Natural killer cell (primary cell): Measurements from ENCODE around the gene OLFM2. TPM values are rescaled to one million over a fixed set of nuclear protein-coding genes. Genes with fewer than 3 reads are reported as not detected.

Source experiments
- ATAC-seq, 3 donors: fragments of 150-1000 bp in 2 of 3; fragments of 200-7000 bp in 1 of 3; cut with Tn5 transposase; 1 replicate in 1 of 3; 2 replicates in 2 of 3; pipeline ENCODE4 v1.10.0; 2021; ENCODE audit warnings: mild to moderate bottlenecking in 2 of 3, moderate library complexity in 2 of 3
- DNase-seq, 2 donors: peaks; one replicate each; pipeline versions ENCODE4 v3.0.0 to v3.0.0-alpha.2; 2013 to 2021; ENCODE audit warnings: mixed read lengths in 1 of 2
- H3K27ac ChIP-seq: one replicate; pipeline ENCODE4 v1.5.1; 2013; ENCODE audit warnings: mild to moderate bottlenecking, low read length
- H3K27me3 ChIP-seq: one replicate; pipeline ENCODE4 v1.6.1; 2013; ENCODE audit warnings: low read length; ENCODE audit not compliant: control insufficient read depth, insufficient read depth
- H3K36me3 ChIP-seq: one replicate; pipeline ENCODE4 v1.6.1; 2013; ENCODE audit warnings: low read length; ENCODE audit not compliant: control insufficient read depth, insufficient read depth
- H3K4me1 ChIP-seq: one replicate; pipeline ENCODE4 v1.6.1; 2013; ENCODE audit warnings: low read length; ENCODE audit not compliant: control insufficient read depth, insufficient read depth
- H3K4me3 ChIP-seq: one replicate; pipeline ENCODE4 v1.5.1; 2013; ENCODE audit warnings: low read length
- H3K9me3 ChIP-seq: one replicate; pipeline ENCODE4 v1.6.1; 2013; ENCODE audit warnings: low read length; ENCODE audit not compliant: control insufficient read depth, insufficient read depth
- H3K27ac Mint-ChIP-seq, 2 donors: one replicate each; pipeline ENCODE4 v1.8.0; 2022; ENCODE audit warnings: mild to moderate bottlenecking in 2 of 2, mixed read lengths in 2 of 2, moderate library complexity in 1 of 2
- H3K27me3 Mint-ChIP-seq, 2 donors: one replicate each; pipeline ENCODE4 v1.8.0; 2022; ENCODE audit warnings: low read depth in 2 of 2, mixed read lengths in 2 of 2
- H3K36me3 Mint-ChIP-seq: one replicate; pipeline ENCODE4 v1.8.0; 2022; ENCODE audit warnings: mixed read lengths
- H3K4me1 Mint-ChIP-seq, 2 donors: one replicate each; pipeline ENCODE4 v1.8.0; 2022; ENCODE audit warnings: mixed read lengths in 2 of 2
- H3K4me3 Mint-ChIP-seq: one replicate; pipeline ENCODE4 v1.8.0; 2022; ENCODE audit warnings: mild to moderate bottlenecking, moderate library complexity, mixed read lengths
- H3K9me3 Mint-ChIP-seq, 2 donors: one replicate each; pipeline ENCODE4 v1.8.0; 2022; ENCODE audit warnings: mixed read lengths in 2 of 2
- WGBS: methylation state at CpG from one replicate; pipeline ENCODE4 v1.1.7; 2013; ENCODE audit warnings: missing lambda C conversion rate; ENCODE audit not compliant: insufficient coverage; 5-methylcytosine and 5-hydroxymethylcytosine counted together
- intact Hi-C: fragments of 100-400 bp; cut with micrococcal nuclease; formaldehyde crosslinking; loops from one replicate; pipeline ENCODE4 v1.14.2; 2022
- total RNA-seq, 4 donors: library from RNA; stranded (reverse); fragments of 120-200 nt in 1 of 4; gene quantifications; one replicate each; pipeline versions ENCODE4 v1.2.3 to v1.2.4, GENCODE V29; 2013 to 2022
- TF ChIP-seq, protein P1 (sequence below): fragments of 200-600 bp; IDR thresholded peaks from one replicate; pipeline ENCODE4 v1.8.0; 2022; ENCODE audit warnings: antibody characterized with exemption

OLFM2 gene
- total RNA-seq, 3 donors from 2014 or later (not counting 1 experiment from before 2014, with no cell fraction given), result 1.5 to 3.3 (median 2.0) TPM

DNA sequence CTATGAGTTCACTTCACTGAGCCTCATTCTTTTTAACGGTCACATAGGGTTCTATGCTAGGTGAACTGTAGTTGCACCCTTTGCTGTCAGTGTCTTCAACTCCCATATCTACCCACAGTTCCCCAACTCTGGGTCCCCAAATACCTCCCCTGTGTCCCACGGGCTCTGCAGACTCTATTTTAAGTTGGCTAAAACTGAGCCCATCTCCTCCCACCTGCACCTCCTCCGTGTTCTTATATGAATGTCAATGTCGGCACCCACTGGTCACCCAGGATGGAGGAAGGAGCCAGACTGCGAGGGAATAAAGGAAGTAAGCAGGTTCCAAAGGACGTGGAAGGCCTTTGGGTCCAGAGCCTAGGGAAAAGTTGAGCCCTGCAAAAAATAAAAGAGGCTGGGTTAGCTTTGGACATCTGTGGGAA is 102.0 kb downstream of the OLFM2 start:
- H3K27ac ChIP-seq, result peak overlapping the region; percentile 70
- no peaks in the 10 kb centered on the region for H3K27me3 ChIP-seq
- Mint-ChIP-seq H3K27me3 (no peaks in the 10 kb centered on the region), H3K27ac (peak overlapping the region; percentile 85 to 89), H3K4me1 (peaks cover 12 to 22% of the 10 kb centered on the region in 2 donors), H3K4me3 (peak overlapping the region; percentile 85), H3K36me3 (no peaks in the 10 kb centered on the region), H3K9me3 (no peaks in the 10 kb centered on the region)
- WGBS, result 81% methylated on average over 6 of the region's 6 CpGs
- H3K36me3 ChIP-seq, result peaks cover 10% of the 10 kb centered on the region
- DNase-seq (no peak), ATAC-seq (no peak)
- intact Hi-C loops, result no loop called here
- peaks cover 17% of the 10 kb centered on the region for H3K4me1 ChIP-seq
- H3K9me3 ChIP-seq, result no peaks in the 10 kb centered on the region
- H3K4me3 ChIP-seq, result peak overlapping the region; percentile 59
- TF ChIP-seq, protein P1, sequence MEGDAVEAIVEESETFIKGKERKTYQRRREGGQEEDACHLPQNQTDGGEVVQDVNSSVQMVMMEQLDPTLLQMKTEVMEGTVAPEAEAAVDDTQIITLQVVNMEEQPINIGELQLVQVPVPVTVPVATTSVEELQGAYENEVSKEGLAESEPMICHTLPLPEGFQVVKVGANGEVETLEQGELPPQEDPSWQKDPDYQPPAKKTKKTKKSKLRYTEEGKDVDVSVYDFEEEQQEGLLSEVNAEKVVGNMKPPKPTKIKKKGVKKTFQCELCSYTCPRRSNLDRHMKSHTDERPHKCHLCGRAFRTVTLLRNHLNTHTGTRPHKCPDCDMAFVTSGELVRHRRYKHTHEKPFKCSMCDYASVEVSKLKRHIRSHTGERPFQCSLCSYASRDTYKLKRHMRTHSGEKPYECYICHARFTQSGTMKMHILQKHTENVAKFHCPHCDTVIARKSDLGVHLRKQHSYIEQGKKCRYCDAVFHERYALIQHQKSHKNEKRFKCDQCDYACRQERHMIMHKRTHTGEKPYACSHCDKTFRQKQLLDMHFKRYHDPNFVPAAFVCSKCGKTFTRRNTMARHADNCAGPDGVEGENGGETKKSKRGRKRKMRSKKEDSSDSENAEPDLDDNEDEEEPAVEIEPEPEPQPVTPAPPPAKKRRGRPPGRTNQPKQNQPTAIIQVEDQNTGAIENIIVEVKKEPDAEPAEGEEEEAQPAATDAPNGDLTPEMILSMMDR, result no peak

- Mint-ChIP-seq H3K4me3 (peak overlapping the region; percentile 100), H3K36me3 (no peaks in the 10 kb centered on the region), H3K27ac (peak overlapping the region; percentile 97), H3K4me1 (peaks cover 12 to 32% of the 10 kb centered on the region in 2 donors), H3K9me3 (no peaks in the 10 kb centered on the region), H3K27me3 (no peaks in the 10 kb centered on the region)
- H3K4me1 ChIP-seq, result peaks cover 19% of the 10 kb centered on the region
- ATAC-seq, result no peak
- no peaks in the 10 kb centered on the region for H3K36me3 ChIP-seq
- H3K4me3 ChIP-seq, result peak overlapping the region; percentile 94
- H3K27me3 ChIP-seq, result no peaks in the 10 kb centered on the region
- no peaks in the 10 kb centered on the region for H3K9me3 ChIP-seq
- 44% methylated on average over 13 of the region's 13 CpGs for WGBS
- intact Hi-C loops, result no loop called here
- H3K27ac ChIP-seq, result no peak overlapping the region
- DNase-seq, result no peak
- TF ChIP-seq, protein P1, result no peak
These were observed 107.7 kb downstream of the OLFM2 start for GRCh38 chr19:9828551-9829063.

DNA sequence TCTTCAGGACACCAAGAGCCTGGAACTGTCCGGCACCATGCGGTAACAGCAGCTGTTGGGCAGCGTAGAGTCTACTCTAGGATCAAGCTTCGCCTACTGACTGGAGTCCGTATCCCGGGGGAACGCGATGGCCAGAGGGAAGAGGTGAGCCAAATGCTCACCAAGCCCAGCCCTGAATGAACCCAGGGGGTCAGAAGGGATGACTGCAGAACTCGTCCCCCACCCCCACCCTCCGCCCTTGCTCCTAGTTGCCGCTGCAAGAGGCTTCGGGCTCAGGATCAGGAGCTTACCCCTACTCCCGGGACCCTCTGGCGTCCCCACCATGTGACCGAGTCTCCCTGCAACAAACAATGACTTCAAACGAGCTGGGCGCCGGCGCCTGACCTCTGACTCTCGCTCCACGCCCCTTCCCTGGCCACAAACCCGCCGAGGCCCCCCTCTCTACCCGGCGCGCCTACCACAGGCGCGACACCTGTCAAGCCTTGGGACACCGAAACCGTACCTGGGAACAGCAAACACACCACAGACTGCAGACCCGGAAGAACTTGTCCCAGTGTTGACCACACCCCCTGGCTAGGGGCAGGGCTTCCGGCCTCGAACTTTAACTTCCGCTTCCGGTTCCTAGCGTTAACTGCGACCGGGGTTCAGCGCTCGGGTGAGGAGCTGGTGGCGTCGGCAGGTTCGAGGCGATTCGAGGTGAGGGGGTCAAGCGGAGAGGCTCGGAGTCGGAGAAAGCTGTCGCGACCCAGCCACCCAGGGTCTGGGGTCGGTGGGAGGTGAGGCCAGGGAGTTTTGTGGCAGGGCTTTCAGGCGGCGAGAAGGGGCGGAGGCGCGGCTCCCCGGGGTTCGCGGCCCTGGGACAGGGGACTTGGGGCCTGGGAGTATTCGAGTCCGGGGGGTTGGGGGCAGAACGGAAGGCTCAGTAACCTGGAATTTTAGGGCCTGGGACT is 108.8 kb downstream of the OLFM2 start, which contains the start of gene UBL5:
TSS of gene UBL5 (plus strand) at position 630 of the 950 bp plus-strand sequence. CDS start 420 bp downstream, outside the sequence.
- no peaks in the 10 kb centered on the region for H3K9me3 ChIP-seq
- Mint-ChIP-seq H3K9me3 (no peaks in the 10 kb centered on the region), H3K4me3 (peak within 1 kb of the TSS; percentile 100), H3K27ac (peak within 1 kb of the TSS; percentile 97), H3K36me3 (no peaks in the 10 kb centered on the region), H3K27me3 (no peaks in the 10 kb centered on the region), H3K4me1 (peaks cover 12 to 34% of the 10 kb centered on the region in 2 donors)
- intact Hi-C loops, result loop anchor here (1.0 kb wide), 1 partner anchor 8 kb away; the partner anchor contains the start of gene FBXL12
- WGBS, result under 1% methylated on average over 62 of the region's 62 CpGs
- no peaks in the 10 kb centered on the region for H3K36me3 ChIP-seq
- no peaks in the 10 kb centered on the region for H3K27me3 ChIP-seq
- peaks cover 19% of the 10 kb centered on the region for H3K4me1 ChIP-seq
- H3K27ac ChIP-seq, result peak within 1 kb of the TSS; percentile 77
- H3K4me3 ChIP-seq, result peak within 1 kb of the TSS; percentile 94
- TF ChIP-seq, protein P1, result no peak
- ATAC-seq, result peak; percentile 97
- DNase-seq, result peak; percentile 81 to 96
